HepG2 (cell line): ENCODE measurements around the gene INPP5E. TPM values are rescaled to one million over a fixed set of nuclear protein-coding genes. Genes with fewer than 3 reads are reported as not detected.

Source experiments
- EHMT2 ChIP-seq: fragments of 200-600 bp; sonication (generic); IDR thresholded peaks from 2 replicates; pipeline ENCODE4 v1.7.0; 2017; ENCODE audit warnings: antibody characterized with exemption, low read depth, low read length, borderline replicate concordance
- FOXK2 ChIP-seq: fragments of 450-650 bp; IDR thresholded peaks from 2 replicates; pipeline ENCODE4 v1.6.1; 2016
- HNF4A ChIP-seq: sonication (generic); formaldehyde crosslinking; IDR thresholded peaks from 2 replicates; pipeline ENCODE4 v1.4.0; 2020; ENCODE audit warnings: missing genetic modification reagents
- IRX3 ChIP-seq: sonication (generic); formaldehyde crosslinking; IDR thresholded peaks from 2 replicates; pipeline ENCODE4 v1.8.1; 2023; ENCODE audit warnings: mild to moderate bottlenecking, low read depth, missing genetic modification reagents, borderline replicate concordance
- ZBTB8A ChIP-seq: sonication (generic); formaldehyde crosslinking; IDR thresholded peaks from 2 replicates; pipeline ENCODE4 v1.4.0; 2020; ENCODE audit warnings: mild to moderate bottlenecking, low read depth, missing genetic modification reagents, borderline replicate concordance
- ZNF142 ChIP-seq: sonication (generic); formaldehyde crosslinking; IDR thresholded peaks from 2 replicates; pipeline ENCODE4 v1.4.0; 2020; ENCODE audit warnings: missing genetic modification reagents
- ZNF326 ChIP-seq: sonication (generic); formaldehyde crosslinking; IDR thresholded peaks from 2 replicates; pipeline ENCODE4 v1.4.0; 2020; ENCODE audit warnings: missing genetic modification reagents, borderline replicate concordance
- ZNF710 ChIP-seq: sonication (generic); formaldehyde crosslinking; IDR thresholded peaks from 2 replicates; pipeline ENCODE4 v1.5.0; 2020; ENCODE audit warnings: mild to moderate bottlenecking, missing genetic modification reagents, borderline replicate concordance
- polyA plus RNA-seq, 8 experiments: library from polyadenylated mRNA; depleted of rRNA in 3 of 8; stranded (reverse) in 7 of 8; unstranded in 1 of 8; fragments of >200 nt; fragmentation: Illumina TruSeq in 4 of 8; extraction: Trizol in 4 of 8; gene quantifications; 2 replicates each; pipeline versions ENCODE4 v1.2.1 to v1.2.3, GENCODE V29; 2011 to 2016; ENCODE audit warnings: low read depth in 4 of 8, missing spikeins in 1 of 8, mixed read lengths in 1 of 8; ENCODE audit not compliant: insufficient read depth in 1 of 8
- total RNA-seq, 5 experiments: library from RNA; depleted of rRNA; stranded (reverse); fragments of >200 nt; fragmentation: Illumina TruSeq; extraction: Trizol; gene quantifications; 2 replicates each; pipeline ENCODE4 v1.2.3, GENCODE V29; 2016; ENCODE audit warnings: low read depth in 1 of 5

INPP5E gene
- total and polyA plus RNA-seq, 2 of the 13 experiments (the other 11 are each of a cell fraction or from before 2014, with no cell fraction given) = 5.5 TPM

GRCh38 chr9:136471802-136472487 is 32.3 kb upstream of the INPP5E start (continued):
- TF ChIP-seq ZNF142 (CRISPR knock-in tag) (no peak), FOXK2 (no peak), ZNF710 (CRISPR knock-in tag) (no peak), HNF4A (CRISPR knock-in tag) (no peak), ZNF326 (CRISPR knock-in tag) (no peak), EHMT2 (no peak), ZBTB8A (CRISPR knock-in tag) (no peak), IRX3 (CRISPR knock-in tag) (no peak)
